Activated T-cell treated with anti-CD3 and anti-CD28 coated beads, Interleukin-2, amount 50 U/mL, for 72 hours (primary cell): ENCODE data around the gene WFDC6. TPM values are rescaled to one million over a fixed set of nuclear protein-coding genes. Genes with fewer than 3 reads are reported as not detected.

Experiments
- ATAC-seq, 2 donors: fragments of 150-1000 bp; cut with Tn5 transposase; replicated peaks in 1 of 2; 2 replicates each; pipeline ENCODE4 v1.10.0; 2021; ENCODE audit warnings: moderate library complexity in 2 of 2, mild to moderate bottlenecking in 1 of 2
- DNase-seq, 2 donors: peaks; one replicate each; pipeline ENCODE4 v3.0.0; 2021 to 2022; ENCODE audit warnings: mixed read lengths in 1 of 2
- H3K27ac Mint-ChIP-seq: one replicate; pipeline ENCODE4 v1.8.0; 2022; ENCODE audit warnings: mild to moderate bottlenecking, moderate library complexity, mixed read lengths
- H3K27me3 Mint-ChIP-seq: one replicate; pipeline ENCODE4 v1.8.0; 2022; ENCODE audit warnings: low read depth, mixed read lengths
- H3K36me3 Mint-ChIP-seq, 2 donors: one replicate each; pipeline ENCODE4 v1.8.0; 2022; ENCODE audit warnings: mixed read lengths in 2 of 2, mild to moderate bottlenecking in 1 of 2; ENCODE audit not compliant: insufficient read depth in 2 of 2
- H3K4me1 Mint-ChIP-seq: one replicate; pipeline ENCODE4 v1.8.0; 2022; ENCODE audit warnings: low read depth, mixed read lengths
- H3K4me3 Mint-ChIP-seq, 2 donors: one replicate each; pipeline ENCODE4 v1.8.0; 2022; ENCODE audit warnings: mild to moderate bottlenecking in 2 of 2, mixed read lengths in 2 of 2, moderate library complexity in 2 of 2
- H3K9me3 Mint-ChIP-seq, 2 donors: one replicate each; pipeline ENCODE4 v1.8.0; 2022; ENCODE audit warnings: mixed read lengths in 2 of 2
- total RNA-seq, 2 donors: library from RNA; stranded (reverse); gene quantifications; one replicate each; pipeline ENCODE4 v1.2.3, GENCODE V29; 2022

WFDC6 gene
- total RNA-seq, 2 donors from 2014 or later, result not detected

GRCh38 chr20:45550765-45551164 lies 11.5 kb upstream of the WFDC6 start:
- Mint-ChIP-seq H3K4me3 (no peak overlapping the region), H3K27ac (no peak overlapping the region), H3K4me1 (no peaks in the 10 kb centered on the region), H3K36me3 (peaks cover 0 to 2% of the 10 kb centered on the region in 2 donors), H3K27me3 (peaks cover 45% of the 10 kb centered on the region), H3K9me3 (peaks cover 0 to 6% of the 10 kb centered on the region in 2 donors)
- ATAC-seq (no peak), DNase-seq (no peak)

- no peak for ATAC-seq
- H3K27ac Mint-ChIP-seq, result no peak overlapping the region
- H3K9me3 Mint-ChIP-seq, result peaks cover 0 to 6% of the 10 kb centered on the region in 2 donors
- H3K36me3 Mint-ChIP-seq, result peaks cover 0 to 2% of the 10 kb centered on the region in 2 donors
- no peak overlapping the region for H3K4me3 Mint-ChIP-seq
- H3K27me3 Mint-ChIP-seq, result peaks cover 45% of the 10 kb centered on the region
- H3K4me1 Mint-ChIP-seq, result no peaks in the 10 kb centered on the region
- no peak for DNase-seq
Measured at GRCh38 chr20:45548410-45548809, 9.1 kb upstream of the WFDC6 start.

- Mint-ChIP-seq H3K4me3 (no peak within 1 kb of the TSS), H3K36me3 (peaks cover 0 to 2% of the 10 kb centered on the region in 2 donors), H3K27me3 (peaks cover 50% of the 10 kb centered on the region), H3K4me1 (no peaks in the 10 kb centered on the region), H3K27ac (no peak within 1 kb of the TSS), H3K9me3 (peaks cover 0 to 6% of the 10 kb centered on the region in 2 donors)
- DNase-seq (no peak), ATAC-seq (no peak)
Measured at GRCh38 chr20:45547206-45547770, 8.0 kb upstream of the WFDC6 start, which contains the start of gene EPPIN. Gene EPPIN (minus strand): TSS chr20:45547401. CDS start chr20:45547357, 44 bp downstream.

GRCh38 chr20:45545754-45546453 lies 6.6 kb upstream of the WFDC6 start:
- peaks cover 51% of the 10 kb centered on the region for H3K27me3 Mint-ChIP-seq
- H3K9me3 Mint-ChIP-seq, result peaks cover 0 to 6% of the 10 kb centered on the region in 2 donors
- H3K4me3 Mint-ChIP-seq, result no peak overlapping the region
- ATAC-seq (no peak), DNase-seq (no peak)
- peaks cover 0 to 2% of the 10 kb centered on the region in 2 donors for H3K36me3 Mint-ChIP-seq
- no peak overlapping the region for H3K27ac Mint-ChIP-seq
- H3K4me1 Mint-ChIP-seq, result no peaks in the 10 kb centered on the region

GRCh38 chr20:45545351-45545750 lies 6.1 kb upstream of the WFDC6 start:
- Mint-ChIP-seq H3K4me1 (no peaks in the 10 kb centered on the region), H3K9me3 (peaks cover 0 to 5% of the 10 kb centered on the region in 2 donors), H3K27me3 (peaks cover 49% of the 10 kb centered on the region), H3K27ac (no peak overlapping the region), H3K4me3 (no peak overlapping the region), H3K36me3 (peaks cover 0 to 2% of the 10 kb centered on the region in 2 donors)
- no peak for DNase-seq
- ATAC-seq, result no peak

GRCh38 chr20:45538209-45538799 lies 978 bp downstream of the WFDC6 start:
- DNase-seq, result no peak
- Mint-ChIP-seq H3K36me3 (no peaks in the 10 kb centered on the region), H3K27ac (no peak overlapping the region), H3K4me3 (no peak overlapping the region), H3K4me1 (no peaks in the 10 kb centered on the region), H3K9me3 (no peaks in the 10 kb centered on the region), H3K27me3 (peaks cover 19% of the 10 kb centered on the region)
- ATAC-seq, result no peak

GRCh38 chr20:45527294-45527693 lies 12.0 kb downstream of the WFDC6 start:
- DNase-seq, result no peak
- Mint-ChIP-seq H3K27me3 (peaks cover 46% of the 10 kb centered on the region), H3K36me3 (no peaks in the 10 kb centered on the region), H3K4me1 (no peaks in the 10 kb centered on the region), H3K27ac (no peak overlapping the region), H3K4me3 (no peak overlapping the region), H3K9me3 (no peaks in the 10 kb centered on the region)
- ATAC-seq, result no peak

- Mint-ChIP-seq H3K27me3 (peaks cover 42% of the 10 kb centered on the region), H3K27ac (no peak overlapping the region), H3K4me1 (no peaks in the 10 kb centered on the region), H3K36me3 (no peaks in the 10 kb centered on the region), H3K9me3 (no peaks in the 10 kb centered on the region), H3K4me3 (no peak overlapping the region)
- ATAC-seq, result no peak
- no peak for DNase-seq
Measured at GRCh38 chr20:45523821-45524220, 15.5 kb downstream of the WFDC6 start.

- DNase-seq (no peak), ATAC-seq (no peak)
- H3K27me3 Mint-ChIP-seq, result peaks cover 42% of the 10 kb centered on the region
- no peak overlapping the region for H3K4me3 Mint-ChIP-seq
- H3K9me3 Mint-ChIP-seq, result no peaks in the 10 kb centered on the region
- H3K27ac Mint-ChIP-seq, result no peak overlapping the region
- H3K4me1 Mint-ChIP-seq, result no peaks in the 10 kb centered on the region
- H3K36me3 Mint-ChIP-seq, result no peaks in the 10 kb centered on the region
Measured at GRCh38 chr20:45518282-45518681, 21.0 kb downstream of the WFDC6 start.

GRCh38 chr20:45515147-45515913 lies 24.0 kb downstream of the WFDC6 start, which contains the start of gene SPINT3:
Gene SPINT3 (minus strand): TSS chr20:45515622. CDS start chr20:45515608, 14 bp downstream.
- no peak within 1 kb of the TSS for H3K4me3 Mint-ChIP-seq
- no peaks in the 10 kb centered on the region for H3K9me3 Mint-ChIP-seq
- DNase-seq (no peak), ATAC-seq (no peak)
- no peaks in the 10 kb centered on the region for H3K36me3 Mint-ChIP-seq
- H3K4me1 Mint-ChIP-seq, result no peaks in the 10 kb centered on the region
- peaks cover 47% of the 10 kb centered on the region for H3K27me3 Mint-ChIP-seq
- H3K27ac Mint-ChIP-seq, result no peak within 1 kb of the TSS

- no peak overlapping the region for H3K4me3 Mint-ChIP-seq
- H3K4me1 Mint-ChIP-seq, result peaks cover 11% of the 10 kb centered on the region
- ATAC-seq, result no peak
Measured at GRCh38 chr20:45510242-45510862, 28.9 kb downstream of the WFDC6 start.

GRCh38 chr20:45509091-45509490 lies 30.2 kb downstream of the WFDC6 start:
- no peak overlapping the region for H3K27ac Mint-ChIP-seq
- no peak overlapping the region for H3K4me3 Mint-ChIP-seq
- peaks cover 11% of the 10 kb centered on the region for H3K4me1 Mint-ChIP-seq
- H3K27me3 Mint-ChIP-seq, result peaks cover 45% of the 10 kb centered on the region
- ATAC-seq (no peak), DNase-seq (no peak)
- H3K36me3 Mint-ChIP-seq, result no peaks in the 10 kb centered on the region
- no peaks in the 10 kb centered on the region for H3K9me3 Mint-ChIP-seq

More at GRCh38 chr20:45510242-45510862, 28.9 kb downstream of the WFDC6 start:
- Mint-ChIP-seq H3K27ac (no peak overlapping the region), H3K27me3 (peaks cover 44% of the 10 kb centered on the region), H3K36me3 (no peaks in the 10 kb centered on the region), H3K9me3 (no peaks in the 10 kb centered on the region)
- no peak for DNase-seq
